Left hindlimb (tissue), 1 donor: Measurements from ENCODE around the gene ENO2.
A peak's percentile ranks its signal among the peaks of the same experiment; 100 is the strongest.
"Not testable (repeated sequence)": the region's sequence is repeated elsewhere in the genome, so short reads cannot be mapped to it uniquely, and the experiment has no call there.

Experiments
- DNase-seq: peaks from one replicate; pipeline ENCODE4 v3.0.0-alpha.2; 2018

Gene ENO2

GRCh38 chr12:6886206-6886999 lies 28.0 kb upstream of the ENO2 start:
- not testable (repeated sequence) for DNase-seq

- DNase-seq, result no peak
These were observed 26.9 kb upstream of the ENO2 start for GRCh38 chr12:6887460-6887859.

GRCh38 chr12:6888360-6888759 lies 26.0 kb upstream of the ENO2 start:
- DNase-seq, result no peak

- not testable (repeated sequence) for DNase-seq
These were observed 25.6 kb upstream of the ENO2 start for GRCh38 chr12:6888794-6889193.

- DNase-seq, result not testable (repeated sequence)
These were observed 24.4 kb upstream of the ENO2 start for GRCh38 chr12:6889775-6890573.

- peak; percentile 99 for DNase-seq
These were observed 23.4 kb upstream of the ENO2 start for GRCh38 chr12:6890789-6891645.

- DNase-seq, result no peak
These were observed 22.8 kb upstream of the ENO2 start for GRCh38 chr12:6891646-6892001.

GRCh38 chr12:6892683-6893082 lies 21.7 kb upstream of the ENO2 start:
- not testable (repeated sequence) for DNase-seq

- DNase-seq, result no peak
These were observed 20.1 kb upstream of the ENO2 start for GRCh38 chr12:6894321-6894720.

- no peak for DNase-seq
These were observed 17.4 kb upstream of the ENO2 start for GRCh38 chr12:6896846-6897435.

GRCh38 chr12:6899427-6899826 lies 15.0 kb upstream of the ENO2 start:
- no peak for DNase-seq

- DNase-seq, result peak; percentile 68
These were observed 14.4 kb upstream of the ENO2 start for GRCh38 chr12:6899837-6900519.

- DNase-seq, result no peak
These were observed 11.9 kb upstream of the ENO2 start for GRCh38 chr12:6902448-6902847.

GRCh38 chr12:6903722-6904121 lies 10.7 kb upstream of the ENO2 start:
- DNase-seq, result no peak

- DNase-seq, result peak; percentile 98
These were observed 9.8 kb upstream of the ENO2 start, which contains the start of gene LRRC23 for GRCh38 chr12:6904280-6905276. Gene LRRC23, plus strand, starts transcription at chr12:6904822. Its CDS starts 812 bp downstream, at chr12:6905634.

GRCh38 chr12:6905414-6906040 lies 8.9 kb upstream of the ENO2 start:
- DNase-seq, result no peak

- DNase-seq, result not testable (repeated sequence)
These were observed 6.2 kb upstream of the ENO2 start for GRCh38 chr12:6908141-6908540.

GRCh38 chr12:6909421-6910145 lies 4.8 kb upstream of the ENO2 start:
- DNase-seq, result no peak

- DNase-seq, result no peak
These were observed 2.0 kb upstream of the ENO2 start for GRCh38 chr12:6912164-6912935.
